Measurements from ENCODE around the gene OTUD1. TPM values are rescaled to one million over a fixed set of nuclear protein-coding genes. Genes with fewer than 3 reads are reported as not detected.

Gene OTUD1
- total RNA-seq, 4 donors from 2014 or later, result 6.8 to 19.9 (median 12.8) TPM

DNA sequence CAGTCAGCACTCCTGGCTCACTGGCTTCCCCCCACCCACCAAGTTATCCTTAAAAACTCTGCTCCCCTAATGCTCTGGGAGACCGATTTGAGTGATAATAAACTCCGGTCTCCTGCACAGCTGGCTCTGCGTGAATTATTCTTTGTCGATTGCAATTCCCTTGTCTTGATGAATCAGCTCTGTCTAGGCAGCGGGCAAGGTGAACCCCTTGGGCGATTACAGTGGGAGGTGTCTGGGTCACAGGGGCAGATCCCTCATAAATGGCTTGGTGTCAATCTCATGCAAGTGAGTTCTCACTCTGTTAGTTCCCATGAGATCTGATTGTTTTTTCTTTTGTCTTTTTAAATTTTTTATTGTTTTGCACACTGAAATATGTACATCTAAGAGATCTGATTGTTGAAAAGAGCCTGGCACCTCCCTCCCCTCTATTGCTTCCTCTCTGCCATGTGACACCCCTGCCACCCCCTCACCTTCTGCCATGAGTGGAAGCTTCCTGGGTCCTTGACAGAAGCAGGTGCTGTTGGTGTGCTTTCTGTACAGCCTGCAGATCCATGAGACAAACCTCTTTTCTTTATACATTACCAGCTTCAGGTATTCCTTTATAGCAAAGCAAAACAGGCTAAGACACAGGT, 20.5 kb downstream of the OTUD1 start:
- Histone ChIP-seq H3K36me3 (no peaks in the 10 kb centered on the region), H3K4me1 (no peaks in the 10 kb centered on the region)
- TF ChIP-seq, protein P1, sequence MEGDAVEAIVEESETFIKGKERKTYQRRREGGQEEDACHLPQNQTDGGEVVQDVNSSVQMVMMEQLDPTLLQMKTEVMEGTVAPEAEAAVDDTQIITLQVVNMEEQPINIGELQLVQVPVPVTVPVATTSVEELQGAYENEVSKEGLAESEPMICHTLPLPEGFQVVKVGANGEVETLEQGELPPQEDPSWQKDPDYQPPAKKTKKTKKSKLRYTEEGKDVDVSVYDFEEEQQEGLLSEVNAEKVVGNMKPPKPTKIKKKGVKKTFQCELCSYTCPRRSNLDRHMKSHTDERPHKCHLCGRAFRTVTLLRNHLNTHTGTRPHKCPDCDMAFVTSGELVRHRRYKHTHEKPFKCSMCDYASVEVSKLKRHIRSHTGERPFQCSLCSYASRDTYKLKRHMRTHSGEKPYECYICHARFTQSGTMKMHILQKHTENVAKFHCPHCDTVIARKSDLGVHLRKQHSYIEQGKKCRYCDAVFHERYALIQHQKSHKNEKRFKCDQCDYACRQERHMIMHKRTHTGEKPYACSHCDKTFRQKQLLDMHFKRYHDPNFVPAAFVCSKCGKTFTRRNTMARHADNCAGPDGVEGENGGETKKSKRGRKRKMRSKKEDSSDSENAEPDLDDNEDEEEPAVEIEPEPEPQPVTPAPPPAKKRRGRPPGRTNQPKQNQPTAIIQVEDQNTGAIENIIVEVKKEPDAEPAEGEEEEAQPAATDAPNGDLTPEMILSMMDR (IDR thresholded peaks at IDR 0.05), result no peak
- no peak for TF ChIP-seq POLR2A (IDR thresholded peaks at IDR 0.05)

DNA sequence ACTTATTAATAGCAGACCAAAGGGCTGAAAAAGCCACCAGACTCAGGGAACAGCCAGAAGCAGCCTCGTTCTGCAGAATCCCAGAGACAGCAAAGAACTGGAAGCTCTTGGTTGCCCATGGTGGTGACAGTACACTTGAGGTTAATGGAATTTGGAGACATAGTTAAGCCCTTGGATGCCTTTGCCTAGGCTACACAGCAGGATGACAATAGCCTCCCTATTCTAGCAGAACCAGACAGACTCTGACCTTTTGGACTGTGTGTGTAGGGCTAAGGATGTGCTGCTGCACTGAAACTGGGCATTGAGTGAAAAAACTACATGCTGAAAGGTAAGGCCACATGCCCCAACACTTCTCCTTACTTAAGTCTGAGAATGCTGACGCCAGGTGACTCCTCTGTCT, 22.7 kb downstream of the OTUD1 start:
- no peak for DNase-seq
- Histone ChIP-seq H3K27ac (no peak overlapping the region), H3K27me3 (no peaks in the 10 kb centered on the region), H3K9me3 (no peaks in the 10 kb centered on the region), H3K4me3 (no peak overlapping the region), H3K36me3 (no peaks in the 10 kb centered on the region), H3K4me1 (no peaks in the 10 kb centered on the region)
- intact Hi-C loops (cut with DNase I; ENCODE audit: low total_unique reads), result no loop called here
- TF ChIP-seq, protein P1 (IDR thresholded peaks at IDR 0.05), result no peak
- TF ChIP-seq POLR2A (IDR thresholded peaks at IDR 0.05), result no peak

More for the DNA sequence above, 20.5 kb downstream of the OTUD1 start:
- Histone ChIP-seq H3K4me3 (no peak overlapping the region), H3K27ac (no peak overlapping the region), H3K27me3 (no peaks in the 10 kb centered on the region), H3K9me3 (no peaks in the 10 kb centered on the region)
- intact Hi-C loops (cut with DNase I; ENCODE audit: low total_unique reads), result no loop called here
- DNase-seq, result no peak

DNA sequence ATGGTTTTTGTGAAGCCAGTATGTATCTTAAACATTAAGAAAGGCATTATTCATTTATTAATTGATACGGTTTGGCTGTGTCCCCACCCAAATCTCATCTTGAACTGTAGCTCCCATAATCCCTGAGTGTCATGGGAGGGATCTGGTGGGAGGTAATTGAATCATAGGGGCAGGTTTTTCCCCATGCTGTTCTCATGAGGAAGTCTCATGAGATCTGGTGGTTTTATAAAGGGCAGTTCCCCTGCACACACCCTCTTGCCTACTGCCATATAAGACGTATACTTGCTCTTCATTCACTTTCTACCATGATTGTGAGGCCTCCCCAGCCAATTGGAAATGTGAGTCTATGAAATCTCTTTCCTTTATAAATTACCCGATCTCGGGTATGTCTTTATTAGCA, 28.1 kb downstream of the OTUD1 start:
- Histone ChIP-seq H3K4me1 (no peaks in the 10 kb centered on the region), H3K27me3 (no peaks in the 10 kb centered on the region), H3K27ac (no peak overlapping the region), H3K4me3 (no peak overlapping the region), H3K36me3 (no peaks in the 10 kb centered on the region), H3K9me3 (no peaks in the 10 kb centered on the region)
- intact Hi-C loops (cut with DNase I; ENCODE audit: low total_unique reads), result no loop called here
- DNase-seq, result no peak
- TF ChIP-seq POLR2A (IDR thresholded peaks at IDR 0.05), result no peak
- TF ChIP-seq, protein P1 (IDR thresholded peaks at IDR 0.05), result no peak

DNA sequence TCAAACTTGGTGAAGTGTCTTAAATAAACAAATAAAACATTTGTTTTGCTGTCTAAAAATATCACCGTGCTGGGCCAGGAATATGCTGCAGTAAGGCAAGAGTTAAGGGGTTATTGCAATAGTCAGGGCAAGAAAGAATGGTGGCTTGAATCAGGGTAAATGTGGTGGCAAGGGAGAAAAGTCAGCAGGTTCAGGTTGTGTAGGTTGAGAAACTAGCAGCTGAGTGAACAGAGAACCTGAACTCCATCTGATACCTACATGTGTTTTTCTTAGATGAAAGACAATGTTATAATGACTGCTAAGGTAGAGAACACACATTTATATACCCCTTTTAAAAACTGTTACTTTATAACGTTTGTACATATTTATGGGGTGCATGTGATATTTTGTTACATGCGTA, 28.7 kb downstream of the OTUD1 start:
- TF ChIP-seq, protein P1 (IDR thresholded peaks at IDR 0.05), result no peak
- TF ChIP-seq POLR2A (IDR thresholded peaks at IDR 0.05), result no peak
- Histone ChIP-seq H3K4me3 (no peak overlapping the region), H3K4me1 (no peaks in the 10 kb centered on the region), H3K27me3 (no peaks in the 10 kb centered on the region), H3K9me3 (no peaks in the 10 kb centered on the region), H3K27ac (no peak overlapping the region), H3K36me3 (no peaks in the 10 kb centered on the region)
- DNase-seq, result no peak
- intact Hi-C loops (cut with DNase I; ENCODE audit: low total_unique reads), result no loop called here

DNA sequence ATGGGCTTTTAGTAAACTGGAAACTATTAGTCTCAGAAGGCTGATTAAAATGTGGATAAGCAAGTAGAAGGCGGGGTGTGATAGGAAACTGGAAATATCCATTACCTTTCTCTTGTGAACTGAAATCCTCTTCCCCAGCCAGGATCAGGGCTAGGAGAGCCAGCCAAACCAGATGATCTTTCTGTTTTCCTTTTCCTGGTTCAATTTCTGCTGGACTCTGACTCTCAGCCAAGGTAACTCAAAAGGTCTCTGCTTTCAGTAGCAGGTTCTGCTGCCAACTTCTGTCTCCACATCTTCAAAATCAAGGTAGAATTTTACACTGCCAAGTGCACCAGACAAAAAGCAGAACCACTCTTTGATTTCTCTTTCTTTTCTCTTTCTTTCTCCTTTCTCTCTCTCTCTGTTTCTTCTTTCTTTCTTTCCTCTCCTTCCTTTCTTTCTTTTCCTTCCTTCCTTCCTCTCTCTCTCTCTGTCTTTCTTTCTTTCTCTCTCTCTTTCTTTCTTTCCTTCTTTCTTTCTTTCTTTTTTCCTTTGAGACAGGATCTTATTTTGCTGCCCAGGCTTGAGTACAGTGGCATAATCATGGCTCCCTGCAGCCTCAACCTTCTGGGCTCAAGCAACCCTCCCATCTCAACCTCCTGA, 30.8 kb downstream of the OTUD1 start:
- Histone ChIP-seq H3K27me3 (no peaks in the 10 kb centered on the region), H3K36me3 (no peaks in the 10 kb centered on the region), H3K4me1 (no peaks in the 10 kb centered on the region), H3K27ac (peak overlapping the region; percentile 24 to 42), H3K9me3 (no peaks in the 10 kb centered on the region), H3K4me3 (no peak overlapping the region)
- peak in 1 of 2 donors; percentile 31 for DNase-seq
- TF ChIP-seq, protein P1 (IDR thresholded peaks at IDR 0.05), result no peak
- no peak for TF ChIP-seq POLR2A (IDR thresholded peaks at IDR 0.05)
- intact Hi-C loops (cut with DNase I; ENCODE audit: low total_unique reads), result no loop called here

All from uterus (tissue), 4 donors.